Mucosa of descending colon (tissue), 3 donors: Measurements from ENCODE around the gene COL23A1. TPM values are rescaled to one million over a fixed set of nuclear protein-coding genes. Genes with fewer than 3 reads are reported as not detected.

ENCODE experiments used
- ATAC-seq: fragments of 200-7000 bp; cut with Tn5 transposase; one replicate; pipeline ENCODE4 v1.9.1; 2020; ENCODE audit warnings: mild to moderate bottlenecking, moderate library complexity
- DNase-seq, 3 donors: peaks; one replicate each; pipeline ENCODE4 v3.0.0-alpha.2; 2020
- H3K36me3 ChIP-seq: fragments of 200-600 bp; one replicate; pipeline ENCODE4 v1.8.0; 2021; ENCODE audit warnings: low read depth, mild to moderate bottlenecking
- H3K4me1 ChIP-seq: fragments of 200-600 bp; one replicate; pipeline ENCODE4 v1.8.0; 2021; ENCODE audit warnings: low read depth, mild to moderate bottlenecking
- H3K4me3 ChIP-seq: fragments of 200-600 bp; one replicate; pipeline ENCODE4 v1.8.0; 2021; ENCODE audit warnings: mild to moderate bottlenecking
- H3K9me3 ChIP-seq: fragments of 200-600 bp; one replicate; pipeline ENCODE4 v1.8.0; 2021; ENCODE audit warnings: mild to moderate bottlenecking
- CTCF ChIP-seq: fragments of 200-600 bp; IDR thresholded peaks from one replicate; pipeline ENCODE4 v1.8.0; 2022; ENCODE audit warnings: antibody characterized with exemption, mild to moderate bottlenecking
- intact Hi-C, 2 donors: fragments of 100-400 bp; cut with DNase I in 1 of 2; cut with micrococcal nuclease in 1 of 2; formaldehyde crosslinking; loops; one replicate each; pipeline versions ENCODE4 v1.11.0 to v1.11.1; 2022; cut with DNase I, micrococcal nuclease
- total RNA-seq, 3 donors: library from RNA; stranded (reverse); fragmentation: NEBNext Ultra II Directional in 2 of 3; extraction: Animal tissue kit (Norgen Biotek cat#: 25700) in 2 of 3; gene quantifications; one replicate each; pipeline versions ENCODE4 v1.2.1 to v1.2.4, GENCODE V29; 2021 to 2023
- donor health status: DM: no; HTN: no; CAD: no; lungs with moderate emphysema.
- donor health status: DM: no; HTN: no; CAD: no.
- donor health status: DM: no; HTN: yes; CAD: no.

COL23A1 gene
- total RNA-seq, 3 donors from 2014 or later, result 0.17 to 2.7 (median 0.43) TPM

- no peaks in the 10 kb centered on the region for H3K4me1 ChIP-seq
- TF ChIP-seq CTCF, result no peak
- no peak for ATAC-seq
- H3K4me3 ChIP-seq, result no peak overlapping the region
- intact Hi-C loops, result no loop called here
- H3K9me3 ChIP-seq, result no peaks in the 10 kb centered on the region
- no peaks in the 10 kb centered on the region for H3K36me3 ChIP-seq
- DNase-seq, result no peak
Measured at GRCh38 chr5:178473854-178474253, 116.3 kb downstream of the COL23A1 start.

GRCh38 chr5:178472138-178472537 is 118.1 kb downstream of the COL23A1 start:
- DNase-seq (no peak), ATAC-seq (no peak)
- no peaks in the 10 kb centered on the region for H3K36me3 ChIP-seq
- no peak overlapping the region for H3K4me3 ChIP-seq
- no peaks in the 10 kb centered on the region for H3K9me3 ChIP-seq
- intact Hi-C loops, result no loop called here
- no peak for TF ChIP-seq CTCF
- H3K4me1 ChIP-seq, result no peaks in the 10 kb centered on the region

- H3K9me3 ChIP-seq, result no peaks in the 10 kb centered on the region
- no peak for TF ChIP-seq CTCF
- no peaks in the 10 kb centered on the region for H3K4me1 ChIP-seq
- no peak overlapping the region for H3K4me3 ChIP-seq
- DNase-seq (no peak), ATAC-seq (no peak)
- intact Hi-C loops, result no loop called here
- H3K36me3 ChIP-seq, result no peaks in the 10 kb centered on the region
Measured at GRCh38 chr5:178471711-178472110, 118.5 kb downstream of the COL23A1 start.

- ATAC-seq, result no peak
- DNase-seq, result no peak
- intact Hi-C loops, result no loop called here
- no peak for TF ChIP-seq CTCF
- no peaks in the 10 kb centered on the region for H3K9me3 ChIP-seq
- H3K36me3 ChIP-seq, result no peaks in the 10 kb centered on the region
- H3K4me3 ChIP-seq, result no peak overlapping the region
- no peaks in the 10 kb centered on the region for H3K4me1 ChIP-seq
Measured at GRCh38 chr5:178470760-178471025, 119.5 kb downstream of the COL23A1 start.

GRCh38 chr5:178469975-178470759 is 120.0 kb downstream of the COL23A1 start:
- TF ChIP-seq CTCF, result no peak
- no peaks in the 10 kb centered on the region for H3K4me1 ChIP-seq
- H3K4me3 ChIP-seq, result no peak overlapping the region
- no peaks in the 10 kb centered on the region for H3K36me3 ChIP-seq
- ATAC-seq (no peak), DNase-seq (no peak)
- intact Hi-C loops, result no loop called here
- H3K9me3 ChIP-seq, result no peaks in the 10 kb centered on the region
